ENCODE measurements around the gene PTPRD. TPM values are rescaled to one million over a fixed set of nuclear protein-coding genes. Genes with fewer than 3 reads are reported as not detected.
A peak's percentile ranks its signal among the peaks of the same experiment; 100 is the strongest.

The PTPRD gene
- total RNA-seq, 1 donor = 11.5 TPM

GRCh38 chr9:8388132-8388531 is 2224.7 kb downstream of the PTPRD start:
- no peak for DNase-seq (ENCODE audit: low read depth)
- no peak overlapping the region for H3K4me3 ChIP-seq (ENCODE audit: low read depth, low read length)
- no peak for TF ChIP-seq CTCF (IDR thresholded peaks at IDR 0.05; ENCODE audit: insufficient read depth, low read length)

- H3K4me3 ChIP-seq (ENCODE audit: low read depth, low read length) = no peak overlapping the region
- TF ChIP-seq CTCF (IDR thresholded peaks at IDR 0.05; ENCODE audit: insufficient read depth, low read length) = no peak
- peak; percentile 41 for DNase-seq (ENCODE audit: low read depth)
Measured at GRCh38 chr9:8384091-8384490, 2228.7 kb downstream of the PTPRD start.

- H3K4me3 ChIP-seq (ENCODE audit: low read depth, low read length) = no peak overlapping the region
- no peak for TF ChIP-seq CTCF (IDR thresholded peaks at IDR 0.05; ENCODE audit: insufficient read depth, low read length)
- DNase-seq (ENCODE audit: low read depth) = peak; percentile 89
Measured at GRCh38 chr9:8382777-8383527, 2229.8 kb downstream of the PTPRD start.

- no peak for TF ChIP-seq CTCF (IDR thresholded peaks at IDR 0.05; ENCODE audit: insufficient read depth, low read length)
- H3K4me3 ChIP-seq (ENCODE audit: low read depth, low read length) = no peak overlapping the region
- DNase-seq (ENCODE audit: low read depth) = peak; percentile 23
Measured at GRCh38 chr9:8382266-8382665, 2230.5 kb downstream of the PTPRD start.

- no peak overlapping the region for H3K4me3 ChIP-seq (ENCODE audit: low read depth, low read length)
- no peak for DNase-seq (ENCODE audit: low read depth)
- TF ChIP-seq CTCF (IDR thresholded peaks at IDR 0.05; ENCODE audit: insufficient read depth, low read length) = no peak
Measured at GRCh38 chr9:8381601-8382000, 2231.2 kb downstream of the PTPRD start.

- no peak for TF ChIP-seq CTCF (IDR thresholded peaks at IDR 0.05; ENCODE audit: insufficient read depth, low read length)
- peak; percentile 48 for DNase-seq (ENCODE audit: low read depth)
Measured at GRCh38 chr9:8374471-8374870, 2238.3 kb downstream of the PTPRD start.

GRCh38 chr9:8371686-8372085 is 2241.1 kb downstream of the PTPRD start:
- no peak overlapping the region for H3K4me3 ChIP-seq (ENCODE audit: low read depth, low read length)
- no peak for TF ChIP-seq CTCF (IDR thresholded peaks at IDR 0.05; ENCODE audit: insufficient read depth, low read length)
- DNase-seq (ENCODE audit: low read depth) = no peak

More at GRCh38 chr9:8374471-8374870, 2238.3 kb downstream of the PTPRD start:
- no peak overlapping the region for H3K4me3 ChIP-seq (ENCODE audit: low read depth, low read length)
